ENCODE data around the gene WRNIP1. TPM values are rescaled to one million over a fixed set of nuclear protein-coding genes. Genes with fewer than 3 reads are reported as not detected.
A peak's percentile ranks its signal among the peaks of the same experiment; 100 is the strongest.

WRNIP1 gene
- total RNA-seq, 2 experiments from 2014 or later = 45.4 to 46.7 TPM

- H3K4me3 Mint-ChIP-seq = no peak overlapping the region
- ATAC-seq (ENCODE audit: low read depth) (no peak), DNase-seq (no peak)
- H3K4me1 Mint-ChIP-seq = peaks cover 6% of the 10 kb centered on the region
- H3K27ac Mint-ChIP-seq = no peak overlapping the region
- POLR2A ChIA-PET = no interaction called here
- H3K36me3 Mint-ChIP-seq = no peaks in the 10 kb centered on the region
- peaks cover 28% of the 10 kb centered on the region for H3K27me3 Mint-ChIP-seq
- H3K9me3 Mint-ChIP-seq = no peaks in the 10 kb centered on the region
Observed at GRCh38 chr6:2748183-2748582, 17.0 kb upstream of the WRNIP1 start.

- Mint-ChIP-seq H3K27ac (no peak overlapping the region), H3K4me3 (peak overlapping the region; percentile 2), H3K36me3 (no peaks in the 10 kb centered on the region), H3K9me3 (peaks cover 1% of the 10 kb centered on the region), H3K27me3 (peaks cover 40% of the 10 kb centered on the region), H3K4me1 (peaks cover 8% of the 10 kb centered on the region)
- ATAC-seq (ENCODE audit: low read depth) = peak; percentile 52
- DNase-seq = peak; percentile 64
- POLR2A ChIA-PET = no interaction called here
Observed at GRCh38 chr6:2749969-2750600, 15.1 kb upstream of the WRNIP1 start.

- H3K36me3 Mint-ChIP-seq = no peaks in the 10 kb centered on the region
- peaks cover 1% of the 10 kb centered on the region for H3K9me3 Mint-ChIP-seq
- peaks cover 46% of the 10 kb centered on the region for H3K27me3 Mint-ChIP-seq
- H3K27ac Mint-ChIP-seq = no peak within 1 kb of the TSS
- ATAC-seq (ENCODE audit: low read depth) (no peak), DNase-seq (no peak)
- peak within 1 kb of the TSS; percentile 2 for H3K4me3 Mint-ChIP-seq
- POLR2A ChIA-PET = no interaction called here
- H3K4me1 Mint-ChIP-seq = peaks cover 8% of the 10 kb centered on the region
Observed at GRCh38 chr6:2750832-2751231, 14.4 kb upstream of the WRNIP1 start, which contains the start of gene MYLK4. Gene MYLK4 (minus strand): TSS chr6:2750922. CDS start chr6:2749294, 1,628 bp downstream.

GRCh38 chr6:2751871-2752270 lies 13.3 kb upstream of the WRNIP1 start:
- Mint-ChIP-seq H3K9me3 (peaks cover 1% of the 10 kb centered on the region), H3K36me3 (no peaks in the 10 kb centered on the region), H3K27ac (no peak overlapping the region), H3K4me3 (no peak overlapping the region), H3K4me1 (peaks cover 8% of the 10 kb centered on the region), H3K27me3 (peaks cover 51% of the 10 kb centered on the region)
- POLR2A ChIA-PET = no interaction called here
- ATAC-seq (ENCODE audit: low read depth) = peak; percentile 42
- no peak for DNase-seq

- POLR2A ChIA-PET = no interaction called here
- no peak for DNase-seq
Observed at GRCh38 chr6:2752477-2753109, 12.6 kb upstream of the WRNIP1 start.

GRCh38 chr6:2753110-2753489 lies 12.1 kb upstream of the WRNIP1 start:
- H3K27me3 Mint-ChIP-seq = peaks cover 56% of the 10 kb centered on the region
- ATAC-seq (ENCODE audit: low read depth) = no peak
- no peak for DNase-seq
- H3K4me1 Mint-ChIP-seq = peaks cover 8% of the 10 kb centered on the region
- POLR2A ChIA-PET = no interaction called here
- H3K27ac Mint-ChIP-seq = no peak overlapping the region
- H3K9me3 Mint-ChIP-seq = peaks cover 1% of the 10 kb centered on the region
- no peaks in the 10 kb centered on the region for H3K36me3 Mint-ChIP-seq
- no peak overlapping the region for H3K4me3 Mint-ChIP-seq

More at GRCh38 chr6:2752477-2753109, 12.6 kb upstream of the WRNIP1 start:
- no peak for ATAC-seq (ENCODE audit: low read depth)
- Mint-ChIP-seq H3K36me3 (no peaks in the 10 kb centered on the region), H3K27me3 (peaks cover 53% of the 10 kb centered on the region), H3K27ac (no peak overlapping the region), H3K4me1 (peaks cover 8% of the 10 kb centered on the region), H3K4me3 (no peak overlapping the region), H3K9me3 (peaks cover 1% of the 10 kb centered on the region)

GRCh38 chr6:2753743-2754142 lies 11.4 kb upstream of the WRNIP1 start:
- Mint-ChIP-seq H3K27ac (no peak overlapping the region), H3K27me3 (peaks cover 52% of the 10 kb centered on the region), H3K9me3 (peaks cover 1% of the 10 kb centered on the region), H3K4me3 (no peak overlapping the region), H3K36me3 (no peaks in the 10 kb centered on the region), H3K4me1 (peaks cover 8% of the 10 kb centered on the region)
- ATAC-seq (ENCODE audit: low read depth) (no peak), DNase-seq (no peak)
- POLR2A ChIA-PET = no interaction called here

GRCh38 chr6:2754393-2754792 lies 10.8 kb upstream of the WRNIP1 start:
- ATAC-seq (ENCODE audit: low read depth) = no peak
- POLR2A ChIA-PET = no interaction called here
- Mint-ChIP-seq H3K4me3 (no peak overlapping the region), H3K9me3 (peaks cover 1% of the 10 kb centered on the region), H3K36me3 (no peaks in the 10 kb centered on the region), H3K4me1 (peaks cover 8% of the 10 kb centered on the region), H3K27ac (no peak overlapping the region), H3K27me3 (peaks cover 47% of the 10 kb centered on the region)
- no peak for DNase-seq

- no peak for ATAC-seq (ENCODE audit: low read depth)
- Mint-ChIP-seq H3K27me3 (peaks cover 47% of the 10 kb centered on the region), H3K36me3 (no peaks in the 10 kb centered on the region), H3K27ac (no peak overlapping the region), H3K9me3 (peaks cover 1% of the 10 kb centered on the region), H3K4me3 (no peak overlapping the region), H3K4me1 (peaks cover 5% of the 10 kb centered on the region)
- POLR2A ChIA-PET = no interaction called here
- DNase-seq = no peak
Observed at GRCh38 chr6:2754911-2755310, 10.3 kb upstream of the WRNIP1 start.

GRCh38 chr6:2755456-2755855 lies 9.7 kb upstream of the WRNIP1 start:
- POLR2A ChIA-PET = no interaction called here
- Mint-ChIP-seq H3K4me1 (peaks cover 5% of the 10 kb centered on the region), H3K9me3 (peaks cover 1% of the 10 kb centered on the region), H3K4me3 (no peak overlapping the region), H3K27me3 (peaks cover 43% of the 10 kb centered on the region), H3K36me3 (no peaks in the 10 kb centered on the region), H3K27ac (no peak overlapping the region)
- DNase-seq (no peak), ATAC-seq (ENCODE audit: low read depth) (no peak)

- DNase-seq (no peak), ATAC-seq (ENCODE audit: low read depth) (no peak)
- Mint-ChIP-seq H3K36me3 (no peaks in the 10 kb centered on the region), H3K9me3 (peaks cover 1% of the 10 kb centered on the region), H3K4me1 (peaks cover 11% of the 10 kb centered on the region), H3K4me3 (no peak overlapping the region), H3K27ac (no peak overlapping the region), H3K27me3 (peaks cover 38% of the 10 kb centered on the region)
- POLR2A ChIA-PET = no interaction called here
Observed at GRCh38 chr6:2756241-2756640, 9.0 kb upstream of the WRNIP1 start.

- Mint-ChIP-seq H3K9me3 (peaks cover 1% of the 10 kb centered on the region), H3K36me3 (no peaks in the 10 kb centered on the region), H3K4me1 (peaks cover 13% of the 10 kb centered on the region), H3K27ac (no peak overlapping the region), H3K4me3 (no peak overlapping the region), H3K27me3 (peaks cover 38% of the 10 kb centered on the region)
- ATAC-seq (ENCODE audit: low read depth) (no peak), DNase-seq (no peak)
- POLR2A ChIA-PET = no interaction called here
Observed at GRCh38 chr6:2756687-2757224, 8.4 kb upstream of the WRNIP1 start.

- no peak overlapping the region for H3K4me3 Mint-ChIP-seq
- no peak for DNase-seq
- H3K36me3 Mint-ChIP-seq = no peaks in the 10 kb centered on the region
- no peak overlapping the region for H3K27ac Mint-ChIP-seq
- H3K4me1 Mint-ChIP-seq = peaks cover 11% of the 10 kb centered on the region
- no peak for ATAC-seq (ENCODE audit: low read depth)
- H3K27me3 Mint-ChIP-seq = peaks cover 27% of the 10 kb centered on the region
- peaks cover 2% of the 10 kb centered on the region for H3K9me3 Mint-ChIP-seq
- POLR2A ChIA-PET = interaction anchor here (1.2 kb wide), 1 partner anchor 305 kb away, joined by 3 read pairs; no protein-coding TSS in a partner anchor
Observed at GRCh38 chr6:2758980-2759379, 6.2 kb upstream of the WRNIP1 start.
